Spleen (tissue), 11 donors: ENCODE measurements around the gene C6orf118. TPM values are rescaled to one million over a fixed set of nuclear protein-coding genes. Genes with fewer than 3 reads are reported as not detected.

Experiments
- DNase-seq: peaks from one replicate; pipeline ENCODE4 v3.0.0-alpha.2; 2020
- H3K27ac ChIP-seq, 8 donors: fragments of 200-600 bp; sonication (generic) in 7 of 8; 1 replicate in 4 of 8; 2 replicates in 4 of 8; pipeline versions ENCODE4 v1.5.0 to v1.8.0; 2016 to 2021; ENCODE audit warnings: inconsistent platforms in 4 of 8, mild to moderate bottlenecking in 4 of 8, moderate library complexity in 1 of 8
- H3K27me3 ChIP-seq, 7 donors: fragments of 200-600 bp; sonication (generic) in 6 of 7; replicated peaks in 1 of 7; 1 replicate in 4 of 7; 2 replicates in 3 of 7; pipeline versions ENCODE4 v1.5.0 to v1.8.0; 2016 to 2021; ENCODE audit warnings: inconsistent platforms in 3 of 7, mild to moderate bottlenecking in 1 of 7
- H3K36me3 ChIP-seq, 6 donors: fragments of 200-600 bp; sonication (generic) in 5 of 6; 1 replicate in 4 of 6; 2 replicates in 2 of 6; pipeline versions ENCODE4 v1.5.0 to v1.8.0; 2016 to 2021; ENCODE audit warnings: inconsistent platforms in 2 of 6
- H3K4me1 ChIP-seq, 6 donors: fragments of 200-600 bp; sonication (generic) in 5 of 6; 1 replicate in 3 of 6; 2 replicates in 3 of 6; pipeline versions ENCODE4 v1.5.0 to v1.8.0; 2016 to 2021; ENCODE audit warnings: inconsistent platforms in 3 of 6
- H3K4me3 ChIP-seq, 8 donors: fragments of 200-600 bp; sonication (generic) in 7 of 8; 1 replicate in 4 of 8; 2 replicates in 4 of 8; pipeline versions ENCODE4 v1.5.0 to v1.8.0; 2016 to 2021; ENCODE audit warnings: inconsistent platforms in 4 of 8, mild to moderate bottlenecking in 4 of 8, moderate library complexity in 2 of 8
- H3K9me3 ChIP-seq, 8 donors: fragments of 200-600 bp; sonication (generic) in 7 of 8; 1 replicate in 4 of 8; 2 replicates in 4 of 8; pipeline versions ENCODE4 v1.5.0 to v1.8.0; 2016 to 2021; ENCODE audit warnings: inconsistent platforms in 4 of 8
- POLR2A ChIP-seq, 3 donors: fragments of 450-650 bp; IDR thresholded peaks; one replicate each; pipeline ENCODE4 v1.5.1; 2017; ENCODE audit warnings: antibody characterized with exemption in 3 of 3, mild to moderate bottlenecking in 1 of 3
- POLR2AphosphoS5 ChIP-seq, 3 donors: sonication (generic); formaldehyde crosslinking; IDR thresholded peaks; one replicate each; pipeline ENCODE4 v1.5.1; 2017; ENCODE audit warnings: antibody characterized with exemption in 3 of 3
- WGBS, 5 donors: extraction: QIAGEN DNeasy Blood & Tissue Kit in 3 of 5; methylation state at CpG; one replicate each; pipeline versions ENCODE4 v1.1.5 to v1.1.7; 2013 to 2018; 5-methylcytosine and 5-hydroxymethylcytosine counted together
- intact Hi-C: fragments of 100-400 bp; cut with DNase I; formaldehyde crosslinking; loops from one replicate; pipeline ENCODE4 v1.15.0; 2023; ENCODE audit warnings: low total_unique reads
- polyA plus RNA-seq, 3 donors: library from polyadenylated mRNA; stranded (reverse); fragments of 200-250 nt; gene quantifications; one replicate each; pipeline ENCODE4 v1.2.1, GENCODE V29; 2013
- total RNA-seq, 7 donors: library from RNA; depleted of rRNA in 3 of 7; stranded (reverse); fragments of >200 nt in 3 of 7; fragmentation: NEBNext Ultra II Directional in 4 of 7; extraction: Animal tissue kit (Norgen Biotek cat#: 25700) in 4 of 7; gene quantifications; one replicate each; pipeline versions ENCODE4 v1.1.0 to v1.2.1, GENCODE V29; 2016 to 2021
- TF ChIP-seq, protein P1 (sequence below), 11 experiments: fragments of 200-600 bp in 7 of 11; fragments of 450-650 bp in 4 of 11; sonication (generic) in 4 of 11; IDR thresholded peaks in 8 of 11; conservative IDR thresholded peaks in 3 of 11; 1 replicate in 7 of 11; 2 replicates in 4 of 11; pipeline versions ENCODE4 v1.4.0 to v1.8.0; 2016 to 2021; ENCODE audit warnings: antibody characterized with exemption in 11 of 11, inconsistent platforms in 4 of 11, mild to moderate bottlenecking in 1 of 11
- donor health status: healthy with polysubstance abuse.
- donor health status: DM: no; HTN: no; CAD: no; lungs with moderate emphysema.
- donor health status: DM: no; HTN: no; CAD: no.
- donor health status: Bipolar disorder and iron deficiency.
- donor health status: healthy.
- donor health status: DM: no; HTN: no; CAD: no.
- donor health status: DM: yes; HTN: yes; CAD: no.

Gene C6orf118
- total and polyA plus RNA-seq, 10 donors, result not detected

DNA sequence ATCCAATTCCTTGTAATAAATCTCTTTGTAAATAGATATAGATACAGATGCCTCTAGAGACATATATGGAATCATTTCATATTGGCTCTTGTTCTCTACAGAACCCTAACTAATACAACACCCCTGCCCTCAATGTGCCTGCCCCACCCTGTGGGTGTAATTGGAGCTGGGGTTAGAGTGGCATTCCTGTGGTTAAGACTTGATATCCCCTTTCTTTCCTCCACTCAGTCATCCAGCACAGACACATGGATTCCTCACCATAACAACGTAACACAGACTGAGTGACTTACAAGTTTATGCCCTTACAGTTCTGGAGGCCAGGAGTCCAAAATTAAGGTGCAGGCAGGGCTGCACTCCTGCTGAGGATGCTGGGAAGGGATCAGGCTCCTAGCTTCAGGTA is 42.8 kb downstream of the C6orf118 start:
- Histone ChIP-seq H3K4me1 (no peaks in the 10 kb centered on the region), H3K27me3 (no peaks in the 10 kb centered on the region), H3K27ac (no peak overlapping the region), H3K9me3 (peaks cover 0 to 20% (median 9%) of the 10 kb centered on the region in 8 donors), H3K4me3 (no peak overlapping the region), H3K36me3 (no peaks in the 10 kb centered on the region)
- TF ChIP-seq, protein P1, sequence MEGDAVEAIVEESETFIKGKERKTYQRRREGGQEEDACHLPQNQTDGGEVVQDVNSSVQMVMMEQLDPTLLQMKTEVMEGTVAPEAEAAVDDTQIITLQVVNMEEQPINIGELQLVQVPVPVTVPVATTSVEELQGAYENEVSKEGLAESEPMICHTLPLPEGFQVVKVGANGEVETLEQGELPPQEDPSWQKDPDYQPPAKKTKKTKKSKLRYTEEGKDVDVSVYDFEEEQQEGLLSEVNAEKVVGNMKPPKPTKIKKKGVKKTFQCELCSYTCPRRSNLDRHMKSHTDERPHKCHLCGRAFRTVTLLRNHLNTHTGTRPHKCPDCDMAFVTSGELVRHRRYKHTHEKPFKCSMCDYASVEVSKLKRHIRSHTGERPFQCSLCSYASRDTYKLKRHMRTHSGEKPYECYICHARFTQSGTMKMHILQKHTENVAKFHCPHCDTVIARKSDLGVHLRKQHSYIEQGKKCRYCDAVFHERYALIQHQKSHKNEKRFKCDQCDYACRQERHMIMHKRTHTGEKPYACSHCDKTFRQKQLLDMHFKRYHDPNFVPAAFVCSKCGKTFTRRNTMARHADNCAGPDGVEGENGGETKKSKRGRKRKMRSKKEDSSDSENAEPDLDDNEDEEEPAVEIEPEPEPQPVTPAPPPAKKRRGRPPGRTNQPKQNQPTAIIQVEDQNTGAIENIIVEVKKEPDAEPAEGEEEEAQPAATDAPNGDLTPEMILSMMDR (IDR thresholded peaks at IDR 0.05 in 8 of 11, conservative IDR thresholded peaks at IDR 0.05 in 3 of 11), result no peak
- TF ChIP-seq POLR2A (IDR thresholded peaks at IDR 0.05), result no peak
- no peak for TF ChIP-seq POLR2AphosphoS5 (IDR thresholded peaks at IDR 0.05)
- DNase-seq, result no peak
- 71 to 88% (median 74%) methylated on average over 1 of the region's 1 CpG for WGBS, 5 donors
- intact Hi-C loops, result no loop called here

DNA sequence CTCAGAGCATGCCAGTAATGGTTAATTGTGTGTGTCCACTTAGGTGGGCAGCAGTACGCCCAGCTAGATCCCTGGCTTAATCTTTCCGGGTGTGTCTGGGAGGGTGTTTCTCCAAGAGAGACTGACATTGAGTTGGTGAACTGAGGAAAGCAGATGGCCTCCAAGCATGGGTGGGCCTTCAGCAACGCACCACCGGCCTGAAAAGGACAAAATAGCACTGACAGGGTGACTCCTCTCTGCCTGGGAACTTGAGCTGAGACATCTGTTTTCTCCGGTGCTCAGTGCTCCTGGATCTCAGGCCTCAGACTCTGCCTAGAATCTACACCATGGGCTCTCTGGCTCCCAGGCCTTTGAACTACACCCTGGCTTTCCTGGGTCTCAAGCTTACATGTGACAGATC is 43.2 kb downstream of the C6orf118 start:
- 60 to 90% (median 73%) methylated on average over 5 of the region's 5 CpGs for WGBS, 5 donors
- H3K27ac ChIP-seq, result no peak overlapping the region
- intact Hi-C loops, result no loop called here
- H3K9me3 ChIP-seq, result peaks cover 0 to 25% (median 10%) of the 10 kb centered on the region in 8 donors
- no peaks in the 10 kb centered on the region for H3K27me3 ChIP-seq
- no peak overlapping the region for H3K4me3 ChIP-seq
- H3K4me1 ChIP-seq, result no peaks in the 10 kb centered on the region
- H3K36me3 ChIP-seq, result no peaks in the 10 kb centered on the region
- TF ChIP-seq POLR2AphosphoS5 (IDR thresholded peaks at IDR 0.05) (no peak), POLR2A (IDR thresholded peaks at IDR 0.05) (no peak)
- TF ChIP-seq, protein P1 (IDR thresholded peaks at IDR 0.05 in 8 of 11, conservative IDR thresholded peaks at IDR 0.05 in 3 of 11), result no peak
- no peak for DNase-seq

DNA sequence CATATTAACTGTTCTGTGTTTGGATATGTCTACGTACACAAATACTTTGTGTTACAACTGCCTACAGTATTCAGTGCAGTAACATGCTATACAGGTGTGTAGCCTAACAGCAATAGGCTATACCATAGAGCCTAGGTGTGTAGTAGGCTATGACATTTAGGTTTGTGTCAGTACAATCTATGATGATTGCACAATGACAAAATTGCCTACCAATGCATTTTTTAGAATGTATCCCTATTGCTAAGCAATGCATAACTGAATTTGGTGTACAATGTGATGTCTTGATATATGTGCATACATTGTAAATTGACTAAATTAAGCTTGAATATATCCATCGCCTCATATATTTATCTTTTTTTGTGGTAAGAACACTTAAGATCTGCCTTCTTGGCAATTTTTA is 48.9 kb downstream of the C6orf118 start:
- intact Hi-C loops, result no loop called here
- no peaks in the 10 kb centered on the region for H3K4me1 ChIP-seq
- TF ChIP-seq POLR2A (IDR thresholded peaks at IDR 0.05) (no peak), POLR2AphosphoS5 (IDR thresholded peaks at IDR 0.05) (no peak)
- TF ChIP-seq, protein P1 (IDR thresholded peaks at IDR 0.05 in 8 of 11, conservative IDR thresholded peaks at IDR 0.05 in 3 of 11), result no peak
- DNase-seq, result no peak
- H3K36me3 ChIP-seq, result no peaks in the 10 kb centered on the region
- H3K4me3 ChIP-seq, result no peak overlapping the region
- H3K27ac ChIP-seq, result no peak overlapping the region
- H3K27me3 ChIP-seq, result no peaks in the 10 kb centered on the region
- 40 to 93% (median 44%) methylated on average over 2 of the region's 2 CpGs for WGBS, 5 donors
- H3K9me3 ChIP-seq, result peaks cover 2 to 71% (median 47%) of the 10 kb centered on the region in 8 donors

DNA sequence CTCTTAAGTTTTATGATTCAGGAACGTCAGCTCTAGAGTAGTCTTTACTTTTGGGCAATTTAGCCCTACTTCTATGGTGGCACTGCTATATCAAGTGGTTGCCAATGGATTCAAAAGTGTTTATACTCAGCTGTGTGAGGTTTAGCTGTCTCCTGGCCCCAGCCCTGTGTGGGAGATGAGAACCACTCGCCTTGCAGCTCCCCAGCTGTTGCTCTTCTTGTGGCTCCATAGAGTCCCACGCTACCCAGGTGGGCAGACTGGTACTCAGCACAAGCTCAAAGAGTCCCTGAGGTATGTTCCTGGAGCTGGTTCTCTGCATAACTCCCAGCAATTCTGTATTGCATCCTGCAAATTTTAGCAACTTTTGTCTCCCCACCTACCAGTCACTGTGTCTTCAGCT is 59.6 kb downstream of the C6orf118 start:
- Histone ChIP-seq H3K4me3 (no peak overlapping the region), H3K9me3 (peaks cover 0 to 17% (median 4%) of the 10 kb centered on the region in 8 donors), H3K36me3 (no peaks in the 10 kb centered on the region), H3K27me3 (no peaks in the 10 kb centered on the region), H3K4me1 (no peaks in the 10 kb centered on the region), H3K27ac (no peak overlapping the region)
- DNase-seq, result no peak
- intact Hi-C loops, result no loop called here
- TF ChIP-seq, protein P1 (IDR thresholded peaks at IDR 0.05 in 8 of 11, conservative IDR thresholded peaks at IDR 0.05 in 3 of 11), result no peak
- TF ChIP-seq POLR2A (IDR thresholded peaks at IDR 0.05), result no peak
- TF ChIP-seq POLR2AphosphoS5 (IDR thresholded peaks at IDR 0.05), result no peak
- WGBS, 5 donors, result 59 to 78% (median 70%) methylated on average over 3 of the region's 3 CpGs
